ENCODE results near the gene HINT1.

DNA sequence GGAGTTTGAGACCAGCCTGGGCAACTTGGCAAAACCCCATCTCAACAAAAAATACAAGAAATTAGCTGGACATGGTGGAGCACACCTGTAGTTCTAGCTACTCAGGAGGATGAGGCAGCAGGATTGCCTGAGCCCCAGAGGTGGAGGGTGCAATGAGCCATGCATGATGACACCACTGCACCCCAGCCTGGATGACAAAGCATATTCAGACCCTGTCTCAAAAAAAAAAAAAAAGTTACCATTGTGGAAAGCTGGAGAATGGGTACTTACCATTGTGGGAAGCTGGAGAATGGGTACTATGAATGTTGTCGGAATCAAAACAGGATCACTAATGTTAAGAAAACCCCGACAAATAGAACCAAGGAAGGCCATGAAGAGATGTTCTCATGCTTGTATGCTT lies 25.7 kb downstream of the HINT1 start:
- TF ChIP-seq, protein P1, sequence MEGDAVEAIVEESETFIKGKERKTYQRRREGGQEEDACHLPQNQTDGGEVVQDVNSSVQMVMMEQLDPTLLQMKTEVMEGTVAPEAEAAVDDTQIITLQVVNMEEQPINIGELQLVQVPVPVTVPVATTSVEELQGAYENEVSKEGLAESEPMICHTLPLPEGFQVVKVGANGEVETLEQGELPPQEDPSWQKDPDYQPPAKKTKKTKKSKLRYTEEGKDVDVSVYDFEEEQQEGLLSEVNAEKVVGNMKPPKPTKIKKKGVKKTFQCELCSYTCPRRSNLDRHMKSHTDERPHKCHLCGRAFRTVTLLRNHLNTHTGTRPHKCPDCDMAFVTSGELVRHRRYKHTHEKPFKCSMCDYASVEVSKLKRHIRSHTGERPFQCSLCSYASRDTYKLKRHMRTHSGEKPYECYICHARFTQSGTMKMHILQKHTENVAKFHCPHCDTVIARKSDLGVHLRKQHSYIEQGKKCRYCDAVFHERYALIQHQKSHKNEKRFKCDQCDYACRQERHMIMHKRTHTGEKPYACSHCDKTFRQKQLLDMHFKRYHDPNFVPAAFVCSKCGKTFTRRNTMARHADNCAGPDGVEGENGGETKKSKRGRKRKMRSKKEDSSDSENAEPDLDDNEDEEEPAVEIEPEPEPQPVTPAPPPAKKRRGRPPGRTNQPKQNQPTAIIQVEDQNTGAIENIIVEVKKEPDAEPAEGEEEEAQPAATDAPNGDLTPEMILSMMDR (IDR thresholded peaks at IDR 0.05) = no peak
- TF ChIP-seq POLR2AphosphoS5 (IDR thresholded peaks at IDR 0.05) = no peak
- TF ChIP-seq POLR2A (IDR thresholded peaks at IDR 0.05) = no peak
- TF ChIP-seq EP300 (IDR thresholded peaks at IDR 0.05) = no peak
